GM23338 (cell line): Measurements from ENCODE around the gene PTER. TPM values are rescaled to one million over a fixed set of nuclear protein-coding genes. Genes with fewer than 3 reads are reported as not detected.

Experiments used
- ATAC-seq: fragments of 200-7000 bp; cut with Tn5 transposase; 3 replicates; pipeline ENCODE4 v1.9.1; 2020
- DNase-seq: peaks from one replicate; pipeline ENCODE4 v3.0.0-alpha.2; 2015; ENCODE audit warnings: low spot score
- H2AFZ ChIP-seq: fragments of 200-600 bp; sonication (generic); 2 replicates; pipeline ENCODE4 v1.8.0; 2016; ENCODE audit warnings: antibody characterized with exemption, mild to moderate bottlenecking, moderate library complexity
- H3F3A ChIP-seq: fragments of 200-600 bp; sonication (generic); replicated peaks from 2 replicates; pipeline ENCODE4 v1.8.0; 2017; ENCODE audit warnings: antibody characterized with exemption, mixed run types, low read depth
- H3K27ac ChIP-seq: fragments of 200-600 bp; sonication (generic); 2 replicates; pipeline ENCODE4 v1.6.1; 2016; ENCODE audit warnings: low read depth
- H3K27me3 ChIP-seq: fragments of 200-600 bp; sonication (generic); 2 replicates; pipeline ENCODE4 v1.8.0; 2016; ENCODE audit warnings: mild to moderate bottlenecking, mixed run types, moderate library complexity; ENCODE audit not compliant: insufficient read depth
- H3K36me3 ChIP-seq: fragments of 200-600 bp; sonication (generic); 2 replicates; pipeline ENCODE4 v1.8.0; 2016; ENCODE audit warnings: mild to moderate bottlenecking; ENCODE audit not compliant: insufficient read depth
- H3K4me1 ChIP-seq: fragments of 200-600 bp; sonication (generic); 2 replicates; pipeline ENCODE4 v1.8.0; 2016; ENCODE audit warnings: mild to moderate bottlenecking, moderate library complexity; ENCODE audit not compliant: insufficient read depth
- H3K4me2 ChIP-seq: fragments of 200-600 bp; sonication (generic); 2 replicates; pipeline ENCODE4 v1.7.1; 2017; ENCODE audit warnings: mixed run types
- H3K4me3 ChIP-seq: fragments of 200-600 bp; sonication (generic); 2 replicates; pipeline ENCODE4 v1.6.1; 2016; ENCODE audit warnings: mixed run types
- H3K79me2 ChIP-seq: fragments of 200-600 bp; sonication (generic); replicated peaks from 2 replicates; pipeline ENCODE4 v1.8.0; 2017; ENCODE audit warnings: mild to moderate bottlenecking; ENCODE audit not compliant: insufficient read depth
- H3K9me2 ChIP-seq: fragments of 200-600 bp; sonication (generic); 2 replicates; pipeline ENCODE4 v1.8.0; 2017; ENCODE audit not compliant: insufficient read depth
- H4K20me1 ChIP-seq: fragments of 200-600 bp; sonication (generic); replicated peaks from 2 replicates; pipeline ENCODE4 v1.8.0; 2017; ENCODE audit warnings: mild to moderate bottlenecking; ENCODE audit not compliant: insufficient read depth
- H3K27ac Mint-ChIP-seq: 2 replicates; pipeline ENCODE4 v1.8.0; 2020; ENCODE audit warnings: inconsistent platforms, mild to moderate bottlenecking, moderate library complexity, mixed read lengths
- H3K27me3 Mint-ChIP-seq: 3 replicates; pipeline ENCODE4 v1.8.0; 2022; ENCODE audit warnings: low read depth, mild to moderate bottlenecking, moderate library complexity, mixed read lengths, inconsistent platforms; ENCODE audit not compliant: insufficient read depth, poor library complexity
- H3K36me3 Mint-ChIP-seq: 3 replicates; pipeline ENCODE4 v1.8.0; 2021; ENCODE audit warnings: low read depth, mild to moderate bottlenecking, inconsistent platforms, moderate library complexity, mixed read lengths
- H3K4me1 Mint-ChIP-seq: 3 replicates; pipeline ENCODE4 v1.8.0; 2020; ENCODE audit warnings: mild to moderate bottlenecking, inconsistent platforms, mixed read lengths
- H3K4me3 Mint-ChIP-seq: 3 replicates; pipeline ENCODE4 v1.8.0; 2021; ENCODE audit warnings: moderate library complexity, mild to moderate bottlenecking, inconsistent platforms, mixed read lengths
- H3K9me3 Mint-ChIP-seq: 3 replicates; pipeline ENCODE4 v1.8.0; 2020; ENCODE audit warnings: moderate library complexity, mild to moderate bottlenecking, inconsistent platforms, mixed read lengths
- CREB1 ChIP-seq: fragments of 250-450 bp; sonication (Bioruptor Pico); IDR thresholded peaks from 2 replicates; pipeline ENCODE4 v1.5.0; 2020; ENCODE audit warnings: low read depth, mild to moderate bottlenecking, moderate library complexity
- CTCF ChIP-seq, 2 experiments: fragments of 200-600 bp in 1 of 2; sonication (generic) in 1 of 2; conservative IDR thresholded peaks; 2 replicates each; pipeline versions ENCODE4 v1.5.1 to v1.6.1; 2016 to 2017; ENCODE audit warnings: antibody characterized with exemption in 2 of 2, low read depth in 2 of 2, mild to moderate bottlenecking in 2 of 2, moderate library complexity in 1 of 2
- ETS1 ChIP-seq: IDR thresholded peaks from 2 replicates; pipeline ENCODE4 v1.6.1; 2016; ENCODE audit warnings: antibody characterized with exemption
- EZH2 ChIP-seq: fragments of 200-600 bp; sonication (generic); IDR thresholded peaks from one replicate; pipeline ENCODE4 v1.8.0; 2017; ENCODE audit warnings: antibody characterized with exemption, mild to moderate bottlenecking, low read depth; ENCODE audit not compliant: unreplicated experiment
- JUNB ChIP-seq: IDR thresholded peaks from one replicate; pipeline ENCODE4 v1.6.1; 2016; ENCODE audit warnings: antibody characterized with exemption; ENCODE audit not compliant: unreplicated experiment
- REST ChIP-seq: IDR thresholded peaks from one replicate; pipeline ENCODE4 v1.6.1; 2018; ENCODE audit warnings: antibody characterized with exemption; ENCODE audit not compliant: unreplicated experiment
- ZNF114 ChIP-seq: fragments of 250-450 bp; sonication (Bioruptor Pico); IDR thresholded peaks from 2 replicates; pipeline ENCODE4 v1.5.0; 2020; ENCODE audit warnings: mild to moderate bottlenecking, moderate library complexity
- ZNF462 ChIP-seq: fragments of 250-450 bp; sonication (Bioruptor Pico); IDR thresholded peaks from 2 replicates; pipeline ENCODE4 v1.5.0; 2020; ENCODE audit warnings: mild to moderate bottlenecking, moderate library complexity
- polyA plus RNA-seq: library from polyadenylated mRNA; unstranded; fragments of >200 nt; fragmentation: Nextera tagmentation; extraction: Ambion mirVana; gene quantifications from 2 replicates; pipeline ENCODE4 v1.2.1, GENCODE V29; 2016
- total RNA-seq: library from RNA; depleted of rRNA; stranded (reverse); fragments of >200 nt; shearing (Covaris generic); gene quantifications from 2 replicates; pipeline ENCODE4 v1.2.3, GENCODE V29; 2014

Gene PTER
- total and polyA plus RNA-seq, 2 experiments from 2014 or later, result 4.8 to 4.9 TPM

- TF ChIP-seq REST (no peak), CREB1 (CRISPR knock-in tag) (no peak)
Observed at GRCh38 chr10:16470747-16471146, 33.9 kb downstream of the PTER start (continued).

- no peak for DNase-seq
- Histone ChIP-seq H3K4me2 (no peak overlapping the region), H3K36me3 (no peaks in the 10 kb centered on the region), H4K20me1 (no peaks in the 10 kb centered on the region), H3K4me3 (no peak overlapping the region), H3K27ac (no peak overlapping the region), H3K79me2 (no peaks in the 10 kb centered on the region), H3F3A (no peaks in the 10 kb centered on the region), H3K27me3 (no peaks in the 10 kb centered on the region), H3K4me1 (no peaks in the 10 kb centered on the region), H3K9me2 (no peaks in the 10 kb centered on the region), H2AFZ (no peak overlapping the region)
- Mint-ChIP-seq H3K27ac (no peak overlapping the region), H3K27me3 (peaks cover 2% of the 10 kb centered on the region), H3K9me3 (no peaks in the 10 kb centered on the region), H3K4me3 (no peak overlapping the region), H3K36me3 (no peaks in the 10 kb centered on the region), H3K4me1 (no peaks in the 10 kb centered on the region)
- no peak for ATAC-seq
- TF ChIP-seq JUNB, result no peak
- no peak for TF ChIP-seq CREB1 (CRISPR knock-in tag)
- TF ChIP-seq ZNF114 (CRISPR knock-in tag), result no peak
- TF ChIP-seq REST, result no peak
- no peak for TF ChIP-seq ZNF462 (CRISPR knock-in tag)
- TF ChIP-seq CTCF (conservative IDR thresholded peaks at IDR 0.05; ENCODE audit: low read depth in 2 of 2), result no peak
- TF ChIP-seq ETS1, result no peak
- no peak for TF ChIP-seq EZH2
Observed at GRCh38 chr10:16472828-16473227, 36.0 kb downstream of the PTER start.
